Prostate gland (tissue), 2 donors: ENCODE results near the gene ATXN1.

Source experiments
- CTCF ChIP-seq, 4 experiments: fragments of 200-600 bp in 2 of 4; fragments of 450-650 bp in 2 of 4; sonication (generic) in 2 of 4; IDR thresholded peaks; 1 replicate in 3 of 4; 2 replicates in 1 of 4; pipeline ENCODE4 v1.5.1; 2016 to 2019; ENCODE audit warnings: antibody characterized with exemption in 4 of 4, mild to moderate bottlenecking in 2 of 4, moderate library complexity in 2 of 4
- POLR2A ChIP-seq: fragments of 450-650 bp; IDR thresholded peaks from one replicate; pipeline ENCODE4 v1.6.1; 2016; ENCODE audit warnings: antibody characterized with exemption, mild to moderate bottlenecking
- POLR2AphosphoS5 ChIP-seq: sonication (generic); formaldehyde crosslinking; IDR thresholded peaks from one replicate; pipeline ENCODE4 v1.6.1; 2017; ENCODE audit warnings: antibody characterized with exemption

DNA sequence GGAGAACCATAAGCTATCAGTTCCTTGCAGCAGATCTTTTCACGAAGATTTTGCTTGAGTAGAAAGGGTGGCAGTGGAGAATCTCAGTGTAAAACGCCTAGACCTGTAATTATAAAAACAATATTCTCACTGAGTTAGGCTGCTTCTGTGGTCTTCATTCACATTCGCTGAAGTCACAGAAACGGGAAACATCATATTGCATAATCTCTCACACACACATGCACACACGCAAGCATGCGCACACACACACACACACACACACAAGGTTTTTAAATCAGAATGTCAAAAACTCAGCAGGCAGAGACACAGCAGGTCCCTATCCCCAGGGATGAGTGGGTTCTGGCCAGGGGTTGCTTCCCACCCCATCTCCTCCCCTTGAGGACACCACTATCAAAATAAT, 175.5 kb downstream of the ATXN1 start:
- TF ChIP-seq POLR2AphosphoS5 (no peak), CTCF (IDR thresholded peaks at IDR 0.05) (no peak), POLR2A (no peak)
